GM18870 (cell line): ENCODE measurements around the gene FARS2.

Experiments used
- ATAC-seq: cut with Tn5 transposase; IDR thresholded peaks from one replicate; pipeline ENCODE4 v1.9.1; 2021; ENCODE audit warnings: moderate library complexity; ENCODE audit not compliant: unreplicated experiment

Gene FARS2

GRCh38 chr6:5710516-5710915, 449.2 kb downstream of the FARS2 start:
- ATAC-seq = no peak

- ATAC-seq = no peak
Observed at GRCh38 chr6:5710936-5711335, 449.6 kb downstream of the FARS2 start.

GRCh38 chr6:5712349-5713215, 451.3 kb downstream of the FARS2 start:
- ATAC-seq = no peak

- ATAC-seq = no peak
Observed at GRCh38 chr6:5713519-5713918, 452.2 kb downstream of the FARS2 start.

GRCh38 chr6:5718231-5718947, 457.1 kb downstream of the FARS2 start:
- ATAC-seq = no peak

- peak; percentile 96 for ATAC-seq
Observed at GRCh38 chr6:5723841-5724691, 462.8 kb downstream of the FARS2 start.

- no peak for ATAC-seq
Observed at GRCh38 chr6:5724911-5725310, 463.6 kb downstream of the FARS2 start.

- no peak for ATAC-seq
Observed at GRCh38 chr6:5726976-5727718, 465.8 kb downstream of the FARS2 start.

GRCh38 chr6:5728351-5729079, 467.2 kb downstream of the FARS2 start:
- no peak for ATAC-seq

- ATAC-seq = no peak
Observed at GRCh38 chr6:5729080-5729434, 467.7 kb downstream of the FARS2 start.

- ATAC-seq = no peak
Observed at GRCh38 chr6:5729813-5730517, 468.7 kb downstream of the FARS2 start.

- ATAC-seq = no peak
Observed at GRCh38 chr6:5730585-5731263, 469.4 kb downstream of the FARS2 start.

- no peak for ATAC-seq
Observed at GRCh38 chr6:5731435-5731834, 470.1 kb downstream of the FARS2 start.

GRCh38 chr6:5732496-5732895, 471.2 kb downstream of the FARS2 start:
- no peak for ATAC-seq

- ATAC-seq = no peak
Observed at GRCh38 chr6:5736016-5736738, 474.9 kb downstream of the FARS2 start.

- no peak for ATAC-seq
Observed at GRCh38 chr6:5737460-5737859, 476.1 kb downstream of the FARS2 start.

- no peak for ATAC-seq
Observed at GRCh38 chr6:5738211-5738610, 476.9 kb downstream of the FARS2 start.

GRCh38 chr6:5744497-5744896, 483.2 kb downstream of the FARS2 start:
- ATAC-seq = no peak
